Superior temporal gyrus (tissue), 1 donor: Measurements from ENCODE around the gene GK2.

Experiments
- DNase-seq: peaks from one replicate; pipeline ENCODE4 v3.0.0-alpha.2; 2016; ENCODE audit errors: extremely low spot score

GK2 gene

GRCh38 chr4:79385641-79386040 lies 22.4 kb downstream of the GK2 start:
- no peak for DNase-seq

GRCh38 chr4:79381161-79381560 lies 26.9 kb downstream of the GK2 start:
- DNase-seq: no peak

GRCh38 chr4:79370026-79370425 lies 38.0 kb downstream of the GK2 start:
- no peak for DNase-seq

- DNase-seq: no peak
These were observed 40.9 kb downstream of the GK2 start for GRCh38 chr4:79367096-79367495.

- no peak for DNase-seq
These were observed 41.6 kb downstream of the GK2 start for GRCh38 chr4:79366422-79366821.

GRCh38 chr4:79364061-79364460 lies 44.0 kb downstream of the GK2 start:
- DNase-seq: no peak

GRCh38 chr4:79362626-79363025 lies 45.4 kb downstream of the GK2 start:
- no peak for DNase-seq

- no peak for DNase-seq
These were observed 48.0 kb downstream of the GK2 start for GRCh38 chr4:79360006-79360405.

GRCh38 chr4:79358438-79358837 lies 49.6 kb downstream of the GK2 start:
- DNase-seq: no peak

GRCh38 chr4:79357365-79357764 lies 50.7 kb downstream of the GK2 start:
- DNase-seq: no peak
